Bronchial epithelial cell (primary cell): ENCODE results near the gene R3HCC1L. TPM values are rescaled to one million over a fixed set of nuclear protein-coding genes. Genes with fewer than 3 reads are reported as not detected.

Experiments used
- DNase-seq: peaks from one replicate; pipeline ENCODE4 v3.0.0-alpha.2; 2010; ENCODE audit warnings: low read depth
- FAIRE-seq: peaks from 2 replicates; lab custom pipeline; 2011; peaks lifted over from hg19 to GRCh38; lab: Jason Lieb, UNC
- H3K27me3 ChIP-seq: 2 replicates; pipeline ENCODE4 v1.5.1; 2011; ENCODE audit warnings: low read length; ENCODE audit not compliant: control insufficient read depth, insufficient read depth
- H3K36me3 ChIP-seq: 2 replicates; pipeline ENCODE4 v1.5.1; 2011; ENCODE audit warnings: low read length; ENCODE audit not compliant: control insufficient read depth, insufficient read depth
- H3K4me3 ChIP-seq: 2 replicates; pipeline ENCODE4 v1.5.1; 2011; ENCODE audit warnings: mild to moderate bottlenecking, low read depth, low read length, control low read depth
- CTCF ChIP-seq: IDR thresholded peaks from 2 replicates; pipeline ENCODE4 v1.5.1; 2011; ENCODE audit warnings: mild to moderate bottlenecking, moderate library complexity, low read length, control low read depth, inconsistent platforms; ENCODE audit not compliant: insufficient read depth, severe bottlenecking
- total RNA-seq: library from RNA; depleted of rRNA; stranded (reverse); fragments of >200 nt; gene quantifications from 2 replicates; pipeline ENCODE4 v1.2.1, GENCODE V29; 2014

R3HCC1L gene
- total RNA-seq, 1 donor from 2014 or later, result 13.7 TPM

GRCh38 chr10:98272245-98272644, 137.8 kb downstream of the R3HCC1L start:
- TF ChIP-seq CTCF, result no peak
- no peaks in the 10 kb centered on the region for H3K36me3 ChIP-seq
- FAIRE-seq (no peak), DNase-seq (no peak)
- no peak overlapping the region for H3K4me3 ChIP-seq
- no peaks in the 10 kb centered on the region for H3K27me3 ChIP-seq

- Histone ChIP-seq H3K36me3 (no peaks in the 10 kb centered on the region), H3K4me3 (no peak overlapping the region), H3K27me3 (no peaks in the 10 kb centered on the region)
- no peak for TF ChIP-seq CTCF
- no peak for FAIRE-seq
- no peak for DNase-seq
Observed at GRCh38 chr10:98272656-98273055, 138.2 kb downstream of the R3HCC1L start.

- Histone ChIP-seq H3K36me3 (no peaks in the 10 kb centered on the region), H3K27me3 (no peaks in the 10 kb centered on the region), H3K4me3 (no peak overlapping the region)
- DNase-seq (no peak), FAIRE-seq (no peak)
- TF ChIP-seq CTCF, result no peak
Observed at GRCh38 chr10:98273057-98273850, 138.8 kb downstream of the R3HCC1L start.

- H3K36me3 ChIP-seq, result no peaks in the 10 kb centered on the region
- no peak for FAIRE-seq
- no peak for DNase-seq
- TF ChIP-seq CTCF, result no peak
- H3K27me3 ChIP-seq, result no peaks in the 10 kb centered on the region
- H3K4me3 ChIP-seq, result no peak overlapping the region
Observed at GRCh38 chr10:98274562-98274961, 140.1 kb downstream of the R3HCC1L start.

GRCh38 chr10:98276311-98276710, 141.9 kb downstream of the R3HCC1L start:
- FAIRE-seq, result no peak

More at GRCh38 chr10:98276311-98276710, 141.9 kb downstream of the R3HCC1L start:
- no peak overlapping the region for H3K4me3 ChIP-seq
- TF ChIP-seq CTCF, result no peak
- H3K27me3 ChIP-seq, result no peaks in the 10 kb centered on the region
- no peak for DNase-seq
- H3K36me3 ChIP-seq, result no peaks in the 10 kb centered on the region
